GM18951 (cell line): Measurements from ENCODE around the gene TMEM271.
"Not testable (repeated sequence)": the region's sequence is repeated elsewhere in the genome, so short reads cannot be mapped to it uniquely, and the experiment has no call there.

Experiments
- POLR2A ChIP-seq: IDR thresholded peaks from 4 replicates; pipeline ENCODE4 v1.6.1; 2011; ENCODE audit warnings: mild to moderate bottlenecking; ENCODE audit not compliant: insufficient read length, insufficient read depth; ENCODE audit errors: extremely low read depth
- in situ Hi-C: fragments of 300-500 bp; cut with MboI; formaldehyde crosslinking; loops from one replicate; pipeline ENCODE4 v1.12.0; 2022; ENCODE audit warnings: low sequenced_read_pairs, mixed read lengths, inconsistent platforms; ENCODE audit not compliant: unreplicated experiment

TMEM271 gene

GRCh38 chr4:601612-602558 is 25.8 kb upstream of the TMEM271 start:
- in situ Hi-C loops, result no loop called here
- no peak for TF ChIP-seq POLR2A

GRCh38 chr4:600850-601515 is 24.9 kb upstream of the TMEM271 start:
- in situ Hi-C loops, result no loop called here
- TF ChIP-seq POLR2A, result no peak

GRCh38 chr4:600166-600565 is 24.1 kb upstream of the TMEM271 start:
- in situ Hi-C loops, result no loop called here
- TF ChIP-seq POLR2A, result no peak

GRCh38 chr4:598925-599324 is 22.8 kb upstream of the TMEM271 start:
- in situ Hi-C loops, result no loop called here
- TF ChIP-seq POLR2A, result no peak

- no peak for TF ChIP-seq POLR2A
- in situ Hi-C loops, result no loop called here
Observed at GRCh38 chr4:592825-593520, 16.9 kb upstream of the TMEM271 start.

GRCh38 chr4:592178-592577 is 16.1 kb upstream of the TMEM271 start:
- in situ Hi-C loops, result not testable (repeated sequence)

- TF ChIP-seq POLR2A, result no peak
Observed at GRCh38 chr4:590313-590841, 14.3 kb upstream of the TMEM271 start.

GRCh38 chr4:589219-589963 is 13.3 kb upstream of the TMEM271 start:
- TF ChIP-seq POLR2A, result no peak
- in situ Hi-C loops, result no loop called here

More at GRCh38 chr4:590313-590841, 14.3 kb upstream of the TMEM271 start:
- in situ Hi-C loops, result no loop called here

- in situ Hi-C loops, result no loop called here
Observed at GRCh38 chr4:588351-588849, 12.3 kb upstream of the TMEM271 start.

GRCh38 chr4:587671-588350 is 11.7 kb upstream of the TMEM271 start:
- TF ChIP-seq POLR2A, result no peak
- in situ Hi-C loops, result no loop called here

More at GRCh38 chr4:588351-588849, 12.3 kb upstream of the TMEM271 start:
- no peak for TF ChIP-seq POLR2A

- no peak for TF ChIP-seq POLR2A
- in situ Hi-C loops, result no loop called here
Observed at GRCh38 chr4:583820-584219, 7.7 kb upstream of the TMEM271 start.
